ENCODE data around the gene STAC2. TPM values are rescaled to one million over a fixed set of nuclear protein-coding genes. Genes with fewer than 3 reads are reported as not detected.
"Not testable (repeated sequence)": the region's sequence is repeated elsewhere in the genome, so short reads cannot be mapped to it uniquely, and the experiment has no call there.

The STAC2 gene
- polyA plus RNA-seq, 1 donor from 2014 or later = not detected

- peaks cover 0 to 2% (median 0%) of the 10 kb centered on the region in 3 donors for H3K9me3 Mint-ChIP-seq
- peaks cover 12% of the 10 kb centered on the region for H3K27me3 Mint-ChIP-seq
- H3K4me1 Mint-ChIP-seq = peaks cover 8 to 14% (median 12%) of the 10 kb centered on the region in 3 donors
- no peak overlapping the region for H3K27ac Mint-ChIP-seq
- peak overlapping the region in 2 of 4 donors; percentile 5 to 15 for H3K4me3 Mint-ChIP-seq
- peaks cover 2% of the 10 kb centered on the region for H3K36me3 Mint-ChIP-seq
These were observed 53.8 kb downstream of the STAC2 start for GRCh38 chr17:39171933-39172332.

- Mint-ChIP-seq H3K4me3 (no peak overlapping the region), H3K4me1 (peaks cover 10 to 23% (median 15%) of the 10 kb centered on the region in 3 donors), H3K9me3 (peaks cover 0 to 2% (median 0%) of the 10 kb centered on the region in 3 donors), H3K27ac (no peak overlapping the region), H3K27me3 (peaks cover 22% of the 10 kb centered on the region), H3K36me3 (no peaks in the 10 kb centered on the region)
These were observed 55.2 kb downstream of the STAC2 start for GRCh38 chr17:39170558-39170957.

GRCh38 chr17:39170109-39170508 lies 55.6 kb downstream of the STAC2 start:
- Mint-ChIP-seq H3K4me1 (peaks cover 10 to 23% (median 16%) of the 10 kb centered on the region in 3 donors), H3K36me3 (no peaks in the 10 kb centered on the region), H3K27ac (no peak overlapping the region), H3K27me3 (peaks cover 24% of the 10 kb centered on the region), H3K4me3 (no peak overlapping the region), H3K9me3 (peaks cover 0 to 2% (median 0%) of the 10 kb centered on the region in 3 donors)

GRCh38 chr17:39169518-39169917 lies 56.2 kb downstream of the STAC2 start:
- H3K27ac Mint-ChIP-seq = no peak overlapping the region
- peak overlapping the region in 1 of 4 donors; percentile 12 for H3K4me3 Mint-ChIP-seq
- peaks cover 0 to 2% (median 0%) of the 10 kb centered on the region in 3 donors for H3K9me3 Mint-ChIP-seq
- peaks cover 29% of the 10 kb centered on the region for H3K27me3 Mint-ChIP-seq
- peaks cover 14 to 23% (median 20%) of the 10 kb centered on the region in 3 donors for H3K4me1 Mint-ChIP-seq
- no peaks in the 10 kb centered on the region for H3K36me3 Mint-ChIP-seq

- peak overlapping the region in 1 of 4 donors; percentile 12 for H3K4me3 Mint-ChIP-seq
These were observed 56.6 kb downstream of the STAC2 start for GRCh38 chr17:39169101-39169500.

GRCh38 chr17:39168503-39168902 lies 57.2 kb downstream of the STAC2 start:
- peak overlapping the region in 1 of 3 donors; percentile 39 for H3K27ac Mint-ChIP-seq
- H3K9me3 Mint-ChIP-seq, H3K4me3 Mint-ChIP-seq, H3K36me3 Mint-ChIP-seq: not testable (repeated sequence)
- H3K27me3 Mint-ChIP-seq = peaks cover 27% of the 10 kb centered on the region
- H3K4me1 Mint-ChIP-seq = peaks cover 13 to 23% (median 22%) of the 10 kb centered on the region in 3 donors

More at GRCh38 chr17:39169101-39169500, 56.6 kb downstream of the STAC2 start:
- peaks cover 29% of the 10 kb centered on the region for H3K27me3 Mint-ChIP-seq
- H3K27ac Mint-ChIP-seq = no peak overlapping the region
- H3K4me1 Mint-ChIP-seq = peaks cover 15 to 23% (median 22%) of the 10 kb centered on the region in 3 donors
- H3K36me3 Mint-ChIP-seq = no peaks in the 10 kb centered on the region
- H3K9me3 Mint-ChIP-seq = peaks cover 0 to 2% (median 0%) of the 10 kb centered on the region in 3 donors

- H3K9me3 Mint-ChIP-seq = peaks cover 0 to 2% (median 0%) of the 10 kb centered on the region in 3 donors
- H3K27me3 Mint-ChIP-seq = peaks cover 27% of the 10 kb centered on the region
- H3K4me3 Mint-ChIP-seq = peak overlapping the region in 2 of 4 donors; percentile 48 to 70
- no peaks in the 10 kb centered on the region for H3K36me3 Mint-ChIP-seq
- H3K4me1 Mint-ChIP-seq = peaks cover 13 to 23% (median 22%) of the 10 kb centered on the region in 3 donors
- H3K27ac Mint-ChIP-seq = no peak overlapping the region
These were observed 58.3 kb downstream of the STAC2 start for GRCh38 chr17:39167476-39167875.

GRCh38 chr17:39166437-39167335 lies 59.1 kb downstream of the STAC2 start:
- H3K27ac Mint-ChIP-seq = no peak overlapping the region
- H3K4me3 Mint-ChIP-seq = peak overlapping the region in 3 of 4 donors; percentile 48 to 73 (median 72)
- no peaks in the 10 kb centered on the region for H3K36me3 Mint-ChIP-seq
- peaks cover 0 to 2% (median 0%) of the 10 kb centered on the region in 3 donors for H3K9me3 Mint-ChIP-seq
- H3K4me1 Mint-ChIP-seq = peaks cover 13 to 22% (median 17%) of the 10 kb centered on the region in 3 donors
- H3K27me3 Mint-ChIP-seq = peaks cover 24% of the 10 kb centered on the region

GRCh38 chr17:39165841-39166349 lies 59.9 kb downstream of the STAC2 start, which contains the start of gene ARL5C:
Gene ARL5C (minus strand): TSS chr17:39166161. CDS start chr17:39165760, 401 bp downstream.
- peak within 1 kb of the TSS in 1 of 3 donors; percentile 1 for H3K27ac Mint-ChIP-seq
- H3K4me1 Mint-ChIP-seq = peaks cover 13 to 22% (median 17%) of the 10 kb centered on the region in 3 donors
- H3K9me3 Mint-ChIP-seq = peaks cover 0 to 2% (median 0%) of the 10 kb centered on the region in 3 donors
- peaks cover 24% of the 10 kb centered on the region for H3K27me3 Mint-ChIP-seq
- H3K4me3 Mint-ChIP-seq = peak within 1 kb of the TSS; percentile 52 to 95 (median 94)
- no peaks in the 10 kb centered on the region for H3K36me3 Mint-ChIP-seq

- Mint-ChIP-seq H3K9me3 (peaks cover 0 to 2% (median 0%) of the 10 kb centered on the region in 3 donors), H3K4me1 (peaks cover 13 to 22% (median 17%) of the 10 kb centered on the region in 3 donors), H3K27ac (peak overlapping the region in 1 of 3 donors; percentile 1), H3K4me3 (peak overlapping the region; percentile 52 to 95 (median 94)), H3K27me3 (peaks cover 24% of the 10 kb centered on the region), H3K36me3 (no peaks in the 10 kb centered on the region)
These were observed 60.4 kb downstream of the STAC2 start for GRCh38 chr17:39165178-39165840.

GRCh38 chr17:39164675-39165143 lies 61.0 kb downstream of the STAC2 start:
- peaks cover 24% of the 10 kb centered on the region for H3K27me3 Mint-ChIP-seq
- H3K27ac Mint-ChIP-seq = peak overlapping the region in 1 of 3 donors; percentile 1
- peaks cover 0 to 2% (median 0%) of the 10 kb centered on the region in 3 donors for H3K9me3 Mint-ChIP-seq
- H3K36me3 Mint-ChIP-seq = no peaks in the 10 kb centered on the region
- peak overlapping the region; percentile 52 to 95 (median 94) for H3K4me3 Mint-ChIP-seq
- H3K4me1 Mint-ChIP-seq = peaks cover 13 to 22% (median 17%) of the 10 kb centered on the region in 3 donors

- H3K4me1 Mint-ChIP-seq = peaks cover 8 to 13% (median 10%) of the 10 kb centered on the region in 3 donors
- H3K27me3 Mint-ChIP-seq = peaks cover 21% of the 10 kb centered on the region
- peak overlapping the region in 1 of 3 donors; percentile 62 for H3K27ac Mint-ChIP-seq
- H3K9me3 Mint-ChIP-seq = no peaks in the 10 kb centered on the region
- H3K36me3 Mint-ChIP-seq = peaks cover 2% of the 10 kb centered on the region
- peak overlapping the region in 1 of 4 donors; percentile 41 for H3K4me3 Mint-ChIP-seq
These were observed 63.8 kb downstream of the STAC2 start for GRCh38 chr17:39161962-39162361.

All from IgD-negative memory B cell (primary cell).